B cell (primary cell): ENCODE measurements around the gene C12orf60. TPM values are rescaled to one million over a fixed set of nuclear protein-coding genes. Genes with fewer than 3 reads are reported as not detected.

Experiments
- ATAC-seq: fragments of 200-7000 bp; cut with Tn5 transposase; one replicate; pipeline ENCODE4 v1.10.0; 2021; ENCODE audit warnings: low read depth, mild to moderate bottlenecking, moderate number of reproducible peaks, moderate library complexity
- CTCF ChIA-PET: fragments of 350-600 bp; sonication (Branson Sonifier 250); formaldehyde crosslinking; loops from one replicate; lab custom pipeline; 2021; ENCODE audit warnings: antibody characterized with exemption, inconsistent platforms; lab: Charles Lee
- POLR2A ChIA-PET: fragments of 350-600 bp; sonication (Branson Sonifier 250); formaldehyde crosslinking; loops from one replicate; lab custom pipeline; 2021; ENCODE audit warnings: antibody characterized with exemption; lab: Charles Lee
- DNase-seq: peaks from one replicate; pipeline ENCODE4 v3.0.0; 2013
- H2AFZ ChIP-seq: 2 replicates; pipeline ENCODE4 v1.6.1; 2012; ENCODE audit warnings: mild to moderate bottlenecking, low read depth, low read length; ENCODE audit not compliant: insufficient read depth, poor library complexity, severe bottlenecking
- H3K27ac ChIP-seq, 2 donors: 1 replicate in 1 of 2; 2 replicates in 1 of 2; pipeline ENCODE4 v1.5.1; 2012 to 2013; ENCODE audit warnings: low read length in 2 of 2, mild to moderate bottlenecking in 2 of 2, moderate library complexity in 1 of 2
- H3K27me3 ChIP-seq, 4 experiments: fragments of 200-600 bp in 1 of 4; sonication (generic) in 1 of 4; replicated peaks in 1 of 4; 1 replicate in 2 of 4; 2 replicates in 2 of 4; pipeline versions ENCODE4 v1.6.1 to v1.7.0; 2013 to 2016; ENCODE audit warnings: low read length in 3 of 4, mild to moderate bottlenecking in 2 of 4, mixed read lengths in 1 of 4, moderate library complexity in 1 of 4; ENCODE audit not compliant: insufficient read depth in 4 of 4, control insufficient read depth in 3 of 4; ENCODE audit errors: control extremely low read depth in 1 of 4
- H3K36me3 ChIP-seq, 2 experiments: replicated peaks in 1 of 2; 1 replicate in 1 of 2; 2 replicates in 1 of 2; pipeline versions ENCODE4 v1.6.1 to v1.7.1; 2013; ENCODE audit warnings: low read length in 1 of 2; ENCODE audit not compliant: insufficient read depth in 2 of 2, control insufficient read depth in 1 of 2; ENCODE audit errors: control extremely low read depth in 1 of 2, extremely low read depth in 1 of 2
- H3K4me1 ChIP-seq, 2 donors: fragments of 200-600 bp in 1 of 2; sonication (generic) in 1 of 2; 1 replicate in 1 of 2; 2 replicates in 1 of 2; pipeline versions ENCODE4 v1.5.1 to v1.6.1; 2013 to 2017; ENCODE audit warnings: low read length in 2 of 2; ENCODE audit not compliant: control insufficient read depth in 2 of 2, insufficient read depth in 2 of 2
- H3K4me2 ChIP-seq: replicated peaks from 2 replicates; pipeline ENCODE3; 2012; ENCODE audit warnings: mild to moderate bottlenecking, low read depth, low read length; ENCODE audit not compliant: poor library complexity, severe bottlenecking
- H3K4me3 ChIP-seq, 5 experiments: fragments of 200-600 bp in 1 of 5; sonication (generic) in 1 of 5; 1 replicate in 3 of 5; 2 replicates in 2 of 5; pipeline versions ENCODE4 v1.5.1 to v1.7.0; 2011 to 2016; ENCODE audit warnings: low read length in 4 of 5, mild to moderate bottlenecking in 4 of 5, low read depth in 2 of 5, control low read depth in 1 of 5, moderate library complexity in 1 of 5; ENCODE audit not compliant: insufficient read depth in 1 of 5; ENCODE audit errors: control extremely low read depth in 1 of 5, extremely low read depth in 1 of 5
- H3K79me2 ChIP-seq: fragments of 200-600 bp; sonication (generic); one replicate; pipeline ENCODE4 v1.6.0; 2016; ENCODE audit warnings: low read length; ENCODE audit not compliant: control insufficient read depth, insufficient read depth
- H3K9ac ChIP-seq: fragments of 200-600 bp; sonication (generic); 2 replicates; pipeline ENCODE4 v1.6.1; 2017; ENCODE audit warnings: mild to moderate bottlenecking, low read length, moderate library complexity
- H3K9me3 ChIP-seq, 3 donors: one replicate each; pipeline versions ENCODE4 v1.6.1 to v1.7.1; 2013; ENCODE audit warnings: low read length in 2 of 3; ENCODE audit not compliant: control insufficient read depth in 2 of 3, insufficient read depth in 1 of 3; ENCODE audit errors: control extremely low read depth in 1 of 3
- H4K20me1 ChIP-seq: 2 replicates; pipeline ENCODE4 v1.6.0; 2012; ENCODE audit warnings: mild to moderate bottlenecking, low read length; ENCODE audit not compliant: insufficient read depth, control insufficient read depth, poor library complexity, severe bottlenecking
- H3K27ac Mint-ChIP-seq: one replicate; pipeline ENCODE4 v1.8.0; 2021; ENCODE audit warnings: mixed read lengths
- H3K27me3 Mint-ChIP-seq: one replicate; pipeline ENCODE4 v1.8.0; 2021; ENCODE audit warnings: mixed read lengths
- H3K4me1 Mint-ChIP-seq: one replicate; pipeline ENCODE4 v1.8.0; 2021; ENCODE audit warnings: mixed read lengths
- H3K4me3 Mint-ChIP-seq: one replicate; pipeline ENCODE4 v1.8.0; 2021; ENCODE audit warnings: mixed read lengths
- H3K9me3 Mint-ChIP-seq: one replicate; pipeline ENCODE4 v1.8.0; 2022; ENCODE audit warnings: mixed read lengths; ENCODE audit not compliant: insufficient read depth
- CTCF ChIP-seq: fragments of 200-600 bp; IDR thresholded peaks from one replicate; pipeline ENCODE4 v1.8.0; 2022; ENCODE audit warnings: antibody characterized with exemption, mild to moderate bottlenecking
- EZH2 ChIP-seq: IDR thresholded peaks from 2 replicates; pipeline ENCODE4 v1.6.1; 2012; ENCODE audit warnings: borderline replicate concordance, low read depth, mild to moderate bottlenecking, moderate library complexity, low read length; ENCODE audit not compliant: insufficient read depth, poor library complexity, severe bottlenecking
- WGBS: methylation state at CpG from one replicate; pipeline ENCODE4 v1.1.5; 2013; ENCODE audit warnings: missing lambda C conversion rate; ENCODE audit not compliant: insufficient coverage; 5-methylcytosine and 5-hydroxymethylcytosine counted together
- intact Hi-C: fragments of 100-400 bp; cut with micrococcal nuclease; formaldehyde crosslinking; loops from one replicate; pipeline ENCODE4 v1.10.0; 2022
- polyA plus RNA-seq: library from polyadenylated mRNA; depleted of rRNA; stranded (reverse); fragments of >200 nt; gene quantifications from 2 replicates; pipeline ENCODE4 v1.2.3, GENCODE V29; 2012
- total RNA-seq, 2 donors: library from RNA; stranded (reverse); fragments of 120-200 nt in 1 of 2; gene quantifications; 1 replicate in 1 of 2; 2 replicates in 1 of 2; pipeline versions ENCODE4 v1.2.3 to v1.2.4, GENCODE V29; 2013 to 2022

Gene C12orf60
- total and polyA plus RNA-seq, 2 donors (not counting 1 experiment from before 2014, with no cell fraction given), result 0.25 to 1.2 TPM

- Histone ChIP-seq H2AFZ (no peak overlapping the region), H4K20me1 (no peaks in the 10 kb centered on the region), H3K4me1 (peaks cover 5 to 7% of the 10 kb centered on the region in 2 donors), H3K36me3 (peaks cover 0 to 3% of the 10 kb centered on the region in 2 experiments), H3K27ac (no peak overlapping the region), H3K9me3 (no peaks in the 10 kb centered on the region), H3K27me3 (no peaks in the 10 kb centered on the region), H3K4me2 (no peak overlapping the region), H3K9ac (no peak overlapping the region), H3K79me2 (no peaks in the 10 kb centered on the region), H3K4me3 (no peak overlapping the region)
- TF ChIP-seq EZH2, result no peak
- no peak for TF ChIP-seq CTCF
- DNase-seq, result no peak
- Mint-ChIP-seq H3K27ac (no peak overlapping the region), H3K4me3 (no peak overlapping the region), H3K4me1 (peaks cover 15% of the 10 kb centered on the region), H3K9me3 (no peaks in the 10 kb centered on the region), H3K27me3 (no peaks in the 10 kb centered on the region)
- no peak for ATAC-seq
- POLR2A ChIA-PET, result no interaction called here
- CTCF ChIA-PET, result no interaction called here
- 94% methylated on average over 2 of the region's 2 CpGs for WGBS
- intact Hi-C loops, result no loop called here
These were observed 23.6 kb upstream of the C12orf60 start for GRCh38 chr12:14779834-14780233.

- Histone ChIP-seq H3K4me1 (no peaks in the 10 kb centered on the region), H4K20me1 (no peaks in the 10 kb centered on the region), H2AFZ (no peak overlapping the region), H3K9ac (no peak overlapping the region), H3K9me3 (no peaks in the 10 kb centered on the region), H3K36me3 (peaks cover 5 to 6% of the 10 kb centered on the region in 2 experiments), H3K4me2 (no peak overlapping the region), H3K27me3 (no peaks in the 10 kb centered on the region), H3K79me2 (no peaks in the 10 kb centered on the region), H3K27ac (no peak overlapping the region), H3K4me3 (no peak overlapping the region)
- ATAC-seq (no peak), DNase-seq (no peak)
- Mint-ChIP-seq H3K27me3 (no peaks in the 10 kb centered on the region), H3K9me3 (no peaks in the 10 kb centered on the region), H3K27ac (no peak overlapping the region), H3K4me3 (no peak overlapping the region), H3K4me1 (peaks cover 5% of the 10 kb centered on the region)
- ChIA-PET POLR2A (interaction anchor here (0.7 to 1.2 kb wide), 2 partner anchors 23 to 106 kb away, joined by 3 to 4 read pairs; partner anchors contain the start of genes C12orf60 and WBP11), CTCF (interaction anchor here (1.1 to 1.3 kb wide), 2 partner anchors 10 to 11 kb away, joined by 3 to 4 read pairs; a partner anchor contains a TSS)
- intact Hi-C loops, result no loop called here
- TF ChIP-seq EZH2, result no peak
- TF ChIP-seq CTCF, result no peak
- no CpG with 5 or more reads among the region's 3 CpGs for WGBS
These were observed 22.6 kb upstream of the C12orf60 start for GRCh38 chr12:14780859-14781258.
